GM23338 (cell line): ENCODE data around the gene KIFC3. TPM values are rescaled to one million over a fixed set of nuclear protein-coding genes. Genes with fewer than 3 reads are reported as not detected.

Source experiments
- ATAC-seq: fragments of 200-7000 bp; cut with Tn5 transposase; 3 replicates; pipeline ENCODE4 v1.9.1; 2020
- DNase-seq: peaks from one replicate; pipeline ENCODE4 v3.0.0-alpha.2; 2015; ENCODE audit warnings: low spot score
- H2AFZ ChIP-seq: fragments of 200-600 bp; sonication (generic); 2 replicates; pipeline ENCODE4 v1.8.0; 2016; ENCODE audit warnings: antibody characterized with exemption, mild to moderate bottlenecking, moderate library complexity
- H3F3A ChIP-seq: fragments of 200-600 bp; sonication (generic); replicated peaks from 2 replicates; pipeline ENCODE4 v1.8.0; 2017; ENCODE audit warnings: antibody characterized with exemption, mixed run types, low read depth
- H3K27ac ChIP-seq: fragments of 200-600 bp; sonication (generic); 2 replicates; pipeline ENCODE4 v1.6.1; 2016; ENCODE audit warnings: low read depth
- H3K27me3 ChIP-seq: fragments of 200-600 bp; sonication (generic); 2 replicates; pipeline ENCODE4 v1.8.0; 2016; ENCODE audit warnings: mild to moderate bottlenecking, mixed run types, moderate library complexity; ENCODE audit not compliant: insufficient read depth
- H3K36me3 ChIP-seq: fragments of 200-600 bp; sonication (generic); 2 replicates; pipeline ENCODE4 v1.8.0; 2016; ENCODE audit warnings: mild to moderate bottlenecking; ENCODE audit not compliant: insufficient read depth
- H3K4me1 ChIP-seq: fragments of 200-600 bp; sonication (generic); 2 replicates; pipeline ENCODE4 v1.8.0; 2016; ENCODE audit warnings: mild to moderate bottlenecking, moderate library complexity; ENCODE audit not compliant: insufficient read depth
- H3K4me2 ChIP-seq: fragments of 200-600 bp; sonication (generic); 2 replicates; pipeline ENCODE4 v1.7.1; 2017; ENCODE audit warnings: mixed run types
- H3K4me3 ChIP-seq: fragments of 200-600 bp; sonication (generic); 2 replicates; pipeline ENCODE4 v1.6.1; 2016; ENCODE audit warnings: mixed run types
- H3K79me2 ChIP-seq: fragments of 200-600 bp; sonication (generic); replicated peaks from 2 replicates; pipeline ENCODE4 v1.8.0; 2017; ENCODE audit warnings: mild to moderate bottlenecking; ENCODE audit not compliant: insufficient read depth
- H3K9me2 ChIP-seq: fragments of 200-600 bp; sonication (generic); 2 replicates; pipeline ENCODE4 v1.8.0; 2017; ENCODE audit not compliant: insufficient read depth
- H4K20me1 ChIP-seq: fragments of 200-600 bp; sonication (generic); replicated peaks from 2 replicates; pipeline ENCODE4 v1.8.0; 2017; ENCODE audit warnings: mild to moderate bottlenecking; ENCODE audit not compliant: insufficient read depth
- H3K27ac Mint-ChIP-seq: 2 replicates; pipeline ENCODE4 v1.8.0; 2020; ENCODE audit warnings: inconsistent platforms, mild to moderate bottlenecking, moderate library complexity, mixed read lengths
- H3K27me3 Mint-ChIP-seq: 3 replicates; pipeline ENCODE4 v1.8.0; 2022; ENCODE audit warnings: low read depth, mild to moderate bottlenecking, moderate library complexity, mixed read lengths, inconsistent platforms; ENCODE audit not compliant: insufficient read depth, poor library complexity
- H3K36me3 Mint-ChIP-seq: 3 replicates; pipeline ENCODE4 v1.8.0; 2021; ENCODE audit warnings: low read depth, mild to moderate bottlenecking, inconsistent platforms, moderate library complexity, mixed read lengths
- H3K4me1 Mint-ChIP-seq: 3 replicates; pipeline ENCODE4 v1.8.0; 2020; ENCODE audit warnings: mild to moderate bottlenecking, inconsistent platforms, mixed read lengths
- H3K4me3 Mint-ChIP-seq: 3 replicates; pipeline ENCODE4 v1.8.0; 2021; ENCODE audit warnings: moderate library complexity, mild to moderate bottlenecking, inconsistent platforms, mixed read lengths
- H3K9me3 Mint-ChIP-seq: 3 replicates; pipeline ENCODE4 v1.8.0; 2020; ENCODE audit warnings: moderate library complexity, mild to moderate bottlenecking, inconsistent platforms, mixed read lengths
- CREB1 ChIP-seq: fragments of 250-450 bp; sonication (Bioruptor Pico); IDR thresholded peaks from 2 replicates; pipeline ENCODE4 v1.5.0; 2020; ENCODE audit warnings: low read depth, mild to moderate bottlenecking, moderate library complexity
- CTCF ChIP-seq, 2 experiments: fragments of 200-600 bp in 1 of 2; sonication (generic) in 1 of 2; conservative IDR thresholded peaks; 2 replicates each; pipeline versions ENCODE4 v1.5.1 to v1.6.1; 2016 to 2017; ENCODE audit warnings: antibody characterized with exemption in 2 of 2, low read depth in 2 of 2, mild to moderate bottlenecking in 2 of 2, moderate library complexity in 1 of 2
- EZH2phosphoT487 ChIP-seq: fragments of 200-600 bp; sonication (generic); IDR thresholded peaks from one replicate; pipeline ENCODE4 v1.8.1; 2018; ENCODE audit warnings: antibody characterized with exemption; ENCODE audit not compliant: unreplicated experiment
- JUNB ChIP-seq: IDR thresholded peaks from one replicate; pipeline ENCODE4 v1.6.1; 2016; ENCODE audit warnings: antibody characterized with exemption; ENCODE audit not compliant: unreplicated experiment
- NANOG ChIP-seq: IDR thresholded peaks from 2 replicates; pipeline ENCODE4 v1.6.1; 2016; ENCODE audit warnings: antibody characterized with exemption, borderline replicate concordance
- POLR2AphosphoS5 ChIP-seq: IDR thresholded peaks from 2 replicates; pipeline ENCODE4 v1.6.1; 2016; ENCODE audit warnings: antibody characterized with exemption, low read depth
- STAT1 ChIP-seq: IDR thresholded peaks from one replicate; pipeline ENCODE4 v1.6.1; 2016; ENCODE audit warnings: antibody characterized with exemption; ENCODE audit not compliant: unreplicated experiment
- ZNF114 ChIP-seq: fragments of 250-450 bp; sonication (Bioruptor Pico); IDR thresholded peaks from 2 replicates; pipeline ENCODE4 v1.5.0; 2020; ENCODE audit warnings: mild to moderate bottlenecking, moderate library complexity
- polyA plus RNA-seq: library from polyadenylated mRNA; unstranded; fragments of >200 nt; fragmentation: Nextera tagmentation; extraction: Ambion mirVana; gene quantifications from 2 replicates; pipeline ENCODE4 v1.2.1, GENCODE V29; 2016
- total RNA-seq: library from RNA; depleted of rRNA; stranded (reverse); fragments of >200 nt; shearing (Covaris generic); gene quantifications from 2 replicates; pipeline ENCODE4 v1.2.3, GENCODE V29; 2014
- TF ChIP-seq, protein P1 (sequence below): IDR thresholded peaks from one replicate; pipeline ENCODE4 v1.6.1; 2018; ENCODE audit warnings: antibody characterized with exemption; ENCODE audit not compliant: unreplicated experiment
- TF ChIP-seq, protein P2 (sequence below): IDR thresholded peaks from 2 replicates; pipeline ENCODE4 v1.6.1; 2016; ENCODE audit warnings: antibody characterized with exemption

KIFC3 gene
- total and polyA plus RNA-seq, 2 experiments from 2014 or later = 4.4 to 12.5 TPM

DNA sequence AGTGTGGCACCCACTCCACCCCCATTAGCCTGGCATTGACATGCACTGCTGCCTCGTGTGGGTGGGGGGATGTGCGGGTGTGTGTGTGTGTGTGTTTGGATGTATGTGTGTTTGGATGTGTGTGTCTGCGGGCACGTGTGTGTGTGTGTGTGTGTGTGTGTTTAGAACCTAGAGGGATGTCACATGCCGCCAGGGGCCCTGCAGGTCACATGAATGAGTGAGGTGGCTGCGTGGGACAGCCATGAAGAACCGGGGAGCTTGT is 57.7 kb downstream of the KIFC3 start (continued):
- TF ChIP-seq, protein P1, sequence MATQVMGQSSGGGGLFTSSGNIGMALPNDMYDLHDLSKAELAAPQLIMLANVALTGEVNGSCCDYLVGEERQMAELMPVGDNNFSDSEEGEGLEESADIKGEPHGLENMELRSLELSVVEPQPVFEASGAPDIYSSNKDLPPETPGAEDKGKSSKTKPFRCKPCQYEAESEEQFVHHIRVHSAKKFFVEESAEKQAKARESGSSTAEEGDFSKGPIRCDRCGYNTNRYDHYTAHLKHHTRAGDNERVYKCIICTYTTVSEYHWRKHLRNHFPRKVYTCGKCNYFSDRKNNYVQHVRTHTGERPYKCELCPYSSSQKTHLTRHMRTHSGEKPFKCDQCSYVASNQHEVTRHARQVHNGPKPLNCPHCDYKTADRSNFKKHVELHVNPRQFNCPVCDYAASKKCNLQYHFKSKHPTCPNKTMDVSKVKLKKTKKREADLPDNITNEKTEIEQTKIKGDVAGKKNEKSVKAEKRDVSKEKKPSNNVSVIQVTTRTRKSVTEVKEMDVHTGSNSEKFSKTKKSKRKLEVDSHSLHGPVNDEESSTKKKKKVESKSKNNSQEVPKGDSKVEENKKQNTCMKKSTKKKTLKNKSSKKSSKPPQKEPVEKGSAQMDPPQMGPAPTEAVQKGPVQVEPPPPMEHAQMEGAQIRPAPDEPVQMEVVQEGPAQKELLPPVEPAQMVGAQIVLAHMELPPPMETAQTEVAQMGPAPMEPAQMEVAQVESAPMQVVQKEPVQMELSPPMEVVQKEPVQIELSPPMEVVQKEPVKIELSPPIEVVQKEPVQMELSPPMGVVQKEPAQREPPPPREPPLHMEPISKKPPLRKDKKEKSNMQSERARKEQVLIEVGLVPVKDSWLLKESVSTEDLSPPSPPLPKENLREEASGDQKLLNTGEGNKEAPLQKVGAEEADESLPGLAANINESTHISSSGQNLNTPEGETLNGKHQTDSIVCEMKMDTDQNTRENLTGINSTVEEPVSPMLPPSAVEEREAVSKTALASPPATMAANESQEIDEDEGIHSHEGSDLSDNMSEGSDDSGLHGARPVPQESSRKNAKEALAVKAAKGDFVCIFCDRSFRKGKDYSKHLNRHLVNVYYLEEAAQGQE = no peak

DNA sequence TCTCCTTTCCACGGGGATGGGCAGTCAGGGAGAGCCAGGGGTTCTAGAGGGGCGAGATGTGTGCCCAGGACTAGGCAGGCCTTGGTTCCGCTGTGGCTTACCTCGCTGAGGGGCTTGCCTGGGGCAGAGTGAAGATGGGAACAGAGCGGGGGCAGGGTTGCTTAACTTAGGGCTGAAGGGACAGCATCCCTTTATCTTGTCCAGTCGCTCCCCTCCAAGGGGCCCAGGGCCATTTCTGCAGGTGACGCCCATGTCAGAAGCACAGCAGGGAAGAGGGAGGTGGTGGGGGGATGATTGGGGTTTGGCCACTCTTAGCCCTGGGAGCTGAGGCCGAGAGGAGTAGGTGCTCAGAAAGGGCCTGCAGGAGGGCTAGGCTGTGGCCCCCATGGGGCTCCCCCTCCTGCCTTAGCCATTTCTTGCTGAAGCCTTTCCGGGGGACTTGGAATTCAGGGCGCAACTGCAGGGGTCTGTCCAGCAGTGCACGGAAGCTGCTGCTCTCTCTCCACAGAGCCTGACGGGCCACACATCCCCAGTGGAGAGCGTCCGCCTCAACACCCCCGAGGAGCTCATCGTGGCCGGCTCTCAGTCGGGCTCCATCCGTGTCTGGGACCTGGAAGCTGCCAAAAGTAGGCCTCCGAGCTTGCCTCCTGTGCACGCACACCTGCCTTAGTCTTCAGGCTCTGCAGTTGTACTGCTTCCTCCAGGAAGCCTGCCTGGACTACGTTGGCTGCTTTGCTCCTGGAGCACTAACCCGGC is 58.2 kb downstream of the KIFC3 start:
- H3K4me3 Mint-ChIP-seq = no peak overlapping the region
- 0 out of 2 replicates have a peak, but pooled peaks cover 7% of the 10 kb centered on the region for H3K36me3 ChIP-seq
- no peak overlapping the region for H2AFZ ChIP-seq
- no peaks in the 10 kb centered on the region for H3K4me1 ChIP-seq
- no peaks in the 10 kb centered on the region for H3F3A ChIP-seq
- H3K9me3 Mint-ChIP-seq = no peaks in the 10 kb centered on the region
- H3K27me3 Mint-ChIP-seq = peaks cover 6% of the 10 kb centered on the region
- no peaks in the 10 kb centered on the region for H3K27me3 ChIP-seq
- ATAC-seq = no peak
- H3K36me3 Mint-ChIP-seq = peaks cover 13% of the 10 kb centered on the region; the same call in 2 of the 3 replicates
- no peak overlapping the region for H3K4me3 ChIP-seq
- H4K20me1 ChIP-seq = no peaks in the 10 kb centered on the region; the same call in 1 of the 2 replicates
- no peak overlapping the region for H3K27ac Mint-ChIP-seq
- no peaks in the 10 kb centered on the region for H3K9me2 ChIP-seq
- no peaks in the 10 kb centered on the region; the same call in 2 of the 3 replicates for H3K4me1 Mint-ChIP-seq
- no peak overlapping the region for H3K27ac ChIP-seq
- H3K4me2 ChIP-seq = no peak overlapping the region
- DNase-seq = no peak
- H3K79me2 ChIP-seq = no peaks in the 10 kb centered on the region
- TF ChIP-seq NANOG (no peak), CREB1 (CRISPR knock-in tag) (no peak), EZH2phosphoT487 (no peak), POLR2AphosphoS5 (no peak), CTCF (conservative IDR thresholded peaks at IDR 0.05; ENCODE audit: low read depth in 2 of 2) (no peak), ZNF114 (CRISPR knock-in tag) (no peak), STAT1 (no peak), JUNB (no peak)
- TF ChIP-seq, protein P1 = no peak
- TF ChIP-seq, protein P2, sequence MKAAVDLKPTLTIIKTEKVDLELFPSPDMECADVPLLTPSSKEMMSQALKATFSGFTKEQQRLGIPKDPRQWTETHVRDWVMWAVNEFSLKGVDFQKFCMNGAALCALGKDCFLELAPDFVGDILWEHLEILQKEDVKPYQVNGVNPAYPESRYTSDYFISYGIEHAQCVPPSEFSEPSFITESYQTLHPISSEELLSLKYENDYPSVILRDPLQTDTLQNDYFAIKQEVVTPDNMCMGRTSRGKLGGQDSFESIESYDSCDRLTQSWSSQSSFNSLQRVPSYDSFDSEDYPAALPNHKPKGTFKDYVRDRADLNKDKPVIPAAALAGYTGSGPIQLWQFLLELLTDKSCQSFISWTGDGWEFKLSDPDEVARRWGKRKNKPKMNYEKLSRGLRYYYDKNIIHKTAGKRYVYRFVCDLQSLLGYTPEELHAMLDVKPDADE = no peak
